Ureter (tissue), 1 donor: ENCODE measurements around the gene PCDHA1. TPM values are rescaled to one million over a fixed set of nuclear protein-coding genes. Genes with fewer than 3 reads are reported as not detected.
A peak's percentile ranks its signal among the peaks of the same experiment; 100 is the strongest.

Experiments used
- DNase-seq: peaks from one replicate; pipeline ENCODE4 v3.0.0-alpha.2; 2020; ENCODE audit warnings: low spot score
- total RNA-seq: library from RNA; stranded (reverse); gene quantifications from one replicate; pipeline ENCODE4 v1.2.4, GENCODE V29; 2023
- donor health status: DM: yes; HTN: yes; CAD: no.

The PCDHA1 gene
- total RNA-seq, 1 donor from 2014 or later: not detected

DNA sequence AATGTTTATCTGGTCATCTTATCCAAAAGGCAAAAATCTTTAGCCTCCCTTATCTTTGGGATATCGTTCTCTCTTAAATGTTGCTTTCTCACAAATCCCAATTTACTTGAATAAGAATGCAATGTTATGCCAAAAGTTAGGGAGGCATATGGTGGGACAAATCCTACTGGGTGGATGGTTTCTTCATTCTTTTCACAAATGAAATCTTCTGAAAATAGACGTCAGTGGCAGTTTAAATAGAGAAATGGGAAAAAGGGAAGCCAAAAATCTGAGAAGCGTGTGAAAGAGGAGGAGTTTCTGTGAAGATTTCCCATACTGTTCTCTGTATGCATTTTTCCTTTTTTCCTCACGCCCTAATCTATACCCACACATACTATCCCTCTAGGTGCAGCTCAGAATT is 137.7 kb downstream of the PCDHA1 start:
- DNase-seq: no peak

DNA sequence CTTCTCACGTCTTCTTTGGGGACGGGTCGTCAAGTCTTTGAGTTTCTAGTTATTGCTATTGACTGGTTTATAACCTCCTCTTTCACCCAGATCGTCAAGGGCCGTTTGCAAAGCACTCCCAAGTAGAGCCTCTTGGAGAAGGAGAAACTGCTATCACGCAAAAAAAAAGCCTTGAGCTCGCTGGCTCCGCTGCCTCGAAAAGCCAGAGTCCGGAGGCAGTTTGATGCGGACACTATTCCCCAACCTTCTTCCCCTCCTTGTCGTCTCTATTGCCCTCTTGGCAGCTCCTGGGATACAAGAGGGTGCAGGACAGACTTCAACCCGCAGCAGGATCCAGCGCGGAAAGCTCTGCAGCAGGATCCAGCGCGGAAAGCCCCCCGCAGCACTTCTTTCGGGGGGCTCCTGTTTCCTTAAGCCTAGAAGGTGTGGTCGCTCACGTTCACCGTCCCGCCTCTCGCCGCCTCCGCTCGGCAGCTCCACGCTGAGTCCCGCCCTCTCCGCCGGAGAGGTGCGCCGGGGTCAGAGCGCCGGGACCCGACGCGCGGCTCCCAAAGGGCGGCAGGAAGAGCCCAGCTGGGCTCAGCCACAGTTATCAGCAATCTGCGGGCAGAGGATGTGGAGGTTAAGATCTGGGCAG is 140.0 kb downstream of the PCDHA1 start, which contains the start of gene PCDHAC1:
Gene PCDHAC1 (plus strand): TSS at position 494 of the 637 bp plus-strand sequence. CDS start 594 bp downstream, outside the sequence.
- no peak for DNase-seq

DNA sequence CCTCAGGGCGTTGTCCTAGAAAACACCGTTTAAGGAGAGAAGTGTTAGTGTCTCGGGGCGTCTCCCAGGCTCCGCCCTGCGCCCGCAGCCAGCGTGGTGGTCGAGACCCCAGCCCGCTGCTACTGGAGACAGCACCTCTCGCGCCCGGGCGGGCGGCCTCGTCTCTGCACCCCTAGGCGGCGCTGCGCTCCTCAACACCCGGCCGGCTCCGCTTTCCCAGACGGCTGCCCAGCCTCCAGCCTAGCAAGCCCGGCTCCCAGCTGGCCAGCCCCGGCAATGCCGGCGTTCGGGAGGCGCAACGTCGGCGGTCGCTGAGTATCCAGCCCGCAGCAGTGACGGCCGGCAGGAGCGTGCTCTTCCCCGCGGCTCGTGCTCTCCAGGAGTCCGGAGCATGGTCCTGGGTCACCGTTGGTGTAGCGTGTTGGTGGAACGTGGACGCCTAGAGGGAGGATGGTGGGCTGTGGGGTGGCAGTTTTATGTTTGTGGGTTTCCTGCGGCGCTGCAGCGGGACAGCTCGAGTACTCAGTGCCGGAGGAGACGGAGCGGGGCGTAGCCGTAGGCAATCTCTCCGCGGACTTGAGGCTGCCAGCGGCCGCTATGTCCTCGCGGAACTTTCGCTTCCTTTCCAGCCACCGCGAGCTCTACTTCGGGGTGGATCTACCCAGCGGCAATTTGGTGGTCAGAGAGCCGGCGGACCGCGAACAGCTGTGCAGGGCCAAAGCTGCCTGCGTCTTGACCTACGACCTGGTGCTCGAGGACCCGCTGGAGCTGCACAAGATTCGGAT is 140.7 kb downstream of the PCDHA1 start:
- DNase-seq: peak; percentile 81

DNA sequence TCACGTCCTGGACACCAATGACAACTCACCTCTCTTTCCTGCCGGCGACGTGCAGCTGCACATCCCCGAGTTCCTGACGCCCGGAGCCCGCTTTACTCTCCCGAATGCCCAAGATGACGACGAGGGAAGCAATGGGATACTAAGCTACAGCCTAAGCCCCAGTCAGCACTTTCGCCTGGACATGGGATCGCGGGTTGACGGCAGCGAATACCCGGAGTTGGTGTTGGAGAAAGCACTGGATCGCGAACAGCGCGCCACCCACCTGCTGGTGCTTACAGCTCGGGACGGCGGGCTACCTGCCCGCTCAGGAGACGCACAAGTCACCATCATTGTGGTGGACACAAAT is 141.3 kb downstream of the PCDHA1 start:
- DNase-seq: no peak

DNA sequence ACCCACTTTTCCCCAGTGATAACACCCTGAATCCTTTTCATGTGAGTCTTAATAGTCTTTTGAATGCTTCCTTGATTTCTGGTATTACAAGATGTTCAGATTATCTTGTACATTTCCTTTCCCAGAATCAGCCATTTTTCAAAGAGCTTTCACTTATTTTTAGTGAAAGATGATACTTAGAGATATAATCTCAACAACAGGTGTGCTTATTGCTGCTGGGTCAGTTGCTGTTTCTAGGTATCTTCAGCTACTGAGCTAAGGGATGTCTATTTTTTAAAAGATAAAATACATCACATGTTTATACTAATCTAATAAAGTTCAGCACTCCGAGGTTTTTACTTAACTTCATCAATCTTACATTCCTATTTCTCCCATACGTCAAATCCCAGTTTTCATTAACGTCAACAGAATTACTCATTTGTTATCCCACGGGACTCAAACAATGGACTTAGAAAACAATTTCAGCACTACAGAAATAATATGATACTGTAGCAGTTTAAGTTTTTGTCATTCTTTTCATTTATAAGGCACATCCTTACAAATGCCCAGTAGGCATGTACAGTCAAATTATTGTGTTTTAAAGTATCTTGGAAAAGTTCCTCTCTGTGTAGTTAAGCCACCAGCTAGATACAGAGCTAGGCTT is 149.1 kb downstream of the PCDHA1 start:
- no peak for DNase-seq

DNA sequence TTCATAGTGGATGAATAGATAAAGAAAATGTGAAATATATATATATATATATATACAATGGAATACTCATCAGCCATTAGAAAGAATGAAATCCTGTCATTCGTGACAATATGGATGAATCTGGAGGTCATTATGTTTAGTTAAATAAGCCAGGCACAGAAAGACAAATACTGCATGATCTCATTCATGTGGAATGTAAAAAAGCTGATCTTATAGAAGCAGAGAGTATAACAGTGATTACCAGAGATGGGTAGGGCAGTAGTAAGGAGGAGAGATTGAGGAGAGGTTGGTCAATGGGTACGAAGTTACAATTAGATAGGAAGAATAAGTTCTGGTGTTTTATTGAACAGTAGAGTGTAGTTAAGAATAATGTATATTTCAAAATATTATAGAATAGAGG is 160.6 kb downstream of the PCDHA1 start:
- no peak for DNase-seq

DNA sequence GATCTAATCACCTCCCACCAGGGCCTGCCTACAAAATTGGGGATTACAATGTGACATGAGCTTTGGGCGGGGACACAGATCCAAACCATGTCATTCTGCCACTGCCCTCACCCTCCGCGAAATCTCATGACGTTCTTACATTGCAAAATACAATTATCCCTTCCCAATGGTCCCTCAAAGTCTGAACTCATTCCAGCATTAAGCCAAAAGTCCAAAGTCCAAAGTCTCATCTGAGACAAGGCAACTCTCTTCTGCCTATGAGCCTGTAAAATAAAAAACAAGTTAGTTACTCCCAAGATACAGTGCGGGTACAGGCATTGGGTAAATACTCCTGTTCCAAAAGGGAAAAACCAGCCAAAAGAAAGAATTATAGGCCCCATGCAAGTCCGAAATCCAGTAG is 165.7 kb downstream of the PCDHA1 start:
- no peak for DNase-seq

DNA sequence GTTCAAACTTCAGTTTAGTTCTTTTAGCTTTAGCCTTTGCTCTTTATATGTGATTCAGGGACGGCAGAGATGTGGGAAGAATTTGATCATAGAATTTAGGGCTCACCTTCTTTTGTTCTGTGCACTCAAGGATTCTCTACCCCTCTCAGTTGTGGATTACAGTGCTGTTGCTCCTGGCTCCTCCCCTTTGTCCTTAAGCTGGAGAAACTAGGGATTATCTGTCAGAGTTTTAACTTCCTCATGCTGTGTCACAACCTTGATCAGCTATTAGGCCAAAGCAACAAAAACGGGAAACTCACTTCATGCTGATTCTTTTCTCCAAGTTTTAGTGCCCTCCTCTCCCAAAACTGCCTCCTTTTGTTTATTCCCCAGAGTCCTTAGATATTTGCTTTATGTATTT is 167.3 kb downstream of the PCDHA1 start:
- DNase-seq: no peak

DNA sequence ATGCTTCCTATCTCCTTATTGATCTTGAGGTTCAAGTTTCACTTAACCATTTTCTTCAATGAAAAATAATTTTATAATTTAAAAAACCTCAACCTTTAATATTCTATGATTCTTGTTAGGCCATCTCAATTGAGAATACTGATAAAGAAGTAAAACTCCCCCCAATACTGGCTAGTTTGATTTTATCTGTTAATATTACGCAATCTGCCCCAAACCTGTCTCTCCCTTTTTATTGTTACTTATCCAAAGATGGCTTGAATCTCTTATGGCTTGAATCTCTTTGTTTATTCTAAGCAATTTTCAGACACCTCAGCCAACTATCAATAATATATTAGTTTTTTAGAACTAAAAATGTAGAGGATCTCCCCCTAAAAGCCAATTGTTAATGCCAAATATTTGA is 176.2 kb downstream of the PCDHA1 start:
- no peak for DNase-seq

DNA sequence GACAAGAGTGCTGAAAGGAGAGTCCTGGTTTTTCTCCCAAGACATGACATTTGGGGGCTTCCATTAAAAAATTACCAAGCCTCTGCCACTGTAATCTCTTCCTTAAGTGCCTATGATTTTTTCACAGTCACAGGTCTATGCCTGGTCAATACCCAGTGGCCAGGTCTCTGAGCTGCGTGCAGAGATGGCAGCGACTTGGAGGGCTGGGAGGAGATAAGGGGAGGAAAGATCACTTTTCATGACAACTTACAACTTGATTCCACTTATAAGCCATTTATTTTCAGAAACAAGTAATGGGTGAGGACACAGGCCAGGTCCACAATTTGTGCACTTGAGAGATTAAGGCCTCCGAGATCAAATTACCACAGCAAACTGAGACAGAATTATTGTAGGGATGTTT is 178.4 kb downstream of the PCDHA1 start:
- no peak for DNase-seq

DNA sequence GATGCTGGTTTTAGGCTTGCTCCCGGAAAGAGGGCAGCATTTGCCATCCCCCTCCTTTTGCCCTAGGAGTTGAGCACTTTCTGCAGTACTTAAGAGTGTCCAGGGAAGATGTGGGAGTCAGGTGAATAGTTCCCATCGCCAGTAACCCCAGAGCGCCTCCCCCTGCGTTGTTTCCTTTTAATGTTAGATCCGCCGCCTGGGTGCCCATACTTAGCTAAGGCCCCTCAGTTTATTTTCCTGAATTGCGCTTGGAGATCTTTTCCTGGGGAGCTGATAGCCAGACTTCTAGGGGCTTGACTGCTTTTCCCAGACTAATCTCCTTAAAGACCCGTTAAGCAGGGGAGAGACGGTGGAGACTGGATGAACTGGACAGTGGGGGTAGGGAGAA is 180.0 kb downstream of the PCDHA1 start:
- DNase-seq: no peak

DNA sequence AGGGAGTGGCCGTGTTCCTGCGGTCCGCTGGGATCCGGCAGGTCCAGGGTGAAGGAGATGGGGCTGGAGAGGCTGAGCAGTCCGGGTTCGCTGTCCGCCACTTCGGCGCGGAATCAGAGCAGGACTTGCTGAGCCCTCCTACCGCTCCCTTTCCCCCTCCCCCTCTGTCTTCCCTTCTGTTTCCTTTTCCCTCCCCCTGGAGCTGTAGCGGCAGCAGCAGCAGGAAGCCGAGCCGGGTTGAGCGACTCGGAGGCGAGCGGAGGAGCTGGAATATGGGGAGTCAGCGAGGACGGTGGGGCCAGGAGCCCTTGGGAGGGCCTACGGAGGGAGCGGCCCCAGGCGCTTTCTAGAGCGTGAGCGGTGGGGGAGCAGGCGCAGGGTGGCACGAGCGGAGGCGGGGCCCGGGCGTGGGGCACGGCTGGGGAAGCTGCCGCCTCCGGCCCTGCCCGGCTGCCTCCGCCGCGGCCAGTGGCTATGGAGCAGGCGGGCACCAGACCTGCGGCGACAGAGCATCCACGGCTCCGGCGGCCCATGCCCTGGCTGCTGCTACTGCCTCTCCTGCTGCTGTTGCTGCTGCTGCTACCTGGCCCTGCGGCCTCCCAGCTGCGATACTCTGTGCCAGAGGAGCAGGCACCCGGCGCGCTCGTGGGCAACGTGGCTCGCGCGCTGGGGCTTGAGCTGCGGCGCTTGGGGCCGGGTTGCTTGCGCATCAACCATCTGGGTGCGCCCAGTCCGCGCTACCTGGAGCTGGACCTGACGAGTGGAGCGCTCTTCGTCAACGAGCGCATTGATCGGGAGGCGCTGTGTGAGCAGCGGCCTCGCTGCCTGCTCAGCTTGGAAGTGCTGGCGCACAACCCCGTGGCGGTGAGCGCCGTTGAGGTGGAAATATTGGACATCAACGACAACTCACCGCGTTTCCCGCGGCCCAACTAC is 180.6 kb downstream of the PCDHA1 start, which contains the start of gene PCDHAC2:
Gene PCDHAC2 (plus strand): TSS at position 184 of the 933 bp plus-strand sequence. CDS start 291 bp downstream, at position 475.
- DNase-seq: peak; percentile 44

DNA sequence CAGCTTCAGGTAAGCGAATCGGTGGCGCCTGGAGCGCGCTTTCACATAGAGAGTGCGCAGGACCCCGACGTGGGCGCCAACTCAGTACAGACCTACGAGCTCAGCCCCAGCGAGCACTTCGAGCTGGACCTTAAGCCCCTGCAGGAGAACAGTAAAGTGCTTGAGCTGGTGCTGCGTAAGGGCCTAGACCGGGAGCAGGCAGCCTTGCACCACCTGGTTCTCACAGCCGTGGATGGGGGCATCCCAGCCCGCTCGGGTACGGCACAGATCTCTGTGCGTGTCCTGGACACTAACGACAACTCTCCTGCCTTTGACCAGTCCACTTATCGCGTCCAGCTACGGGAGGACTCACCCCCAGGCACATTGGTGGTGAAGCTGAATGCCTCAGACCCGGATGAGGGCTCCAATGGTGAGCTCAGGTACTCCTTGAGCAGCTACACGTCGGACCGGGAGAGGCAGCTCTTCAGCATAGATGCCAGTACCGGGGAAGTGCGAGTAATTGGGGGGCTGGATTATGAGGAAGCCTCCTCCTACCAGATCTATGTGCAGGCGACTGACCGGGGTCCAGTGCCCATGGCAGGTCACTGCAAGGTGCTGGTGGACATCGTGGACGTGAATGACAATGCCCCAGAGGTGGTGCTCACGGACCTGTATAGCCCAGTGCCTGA is 181.4 kb downstream of the PCDHA1 start:
- DNase-seq: no peak

DNA sequence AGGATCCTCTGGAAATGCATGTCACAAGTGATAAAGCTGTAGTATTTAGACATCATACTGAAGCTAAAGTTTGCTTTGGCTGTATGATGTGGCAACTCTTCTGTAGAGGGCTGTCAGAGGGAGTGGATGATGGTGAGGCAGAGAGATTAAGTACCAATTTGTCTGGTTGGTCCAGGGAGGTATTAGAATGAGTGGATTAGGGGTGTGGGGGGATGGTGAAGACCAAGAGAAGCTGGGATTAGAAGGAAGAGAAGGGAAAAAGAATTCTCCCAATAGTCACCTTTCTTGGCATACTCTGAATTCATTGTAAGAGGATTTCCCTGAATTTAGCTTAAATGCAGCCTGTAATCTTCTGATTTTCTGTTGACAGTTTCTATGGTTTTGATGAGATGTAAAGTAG is 183.9 kb downstream of the PCDHA1 start:
- DNase-seq: no peak

DNA sequence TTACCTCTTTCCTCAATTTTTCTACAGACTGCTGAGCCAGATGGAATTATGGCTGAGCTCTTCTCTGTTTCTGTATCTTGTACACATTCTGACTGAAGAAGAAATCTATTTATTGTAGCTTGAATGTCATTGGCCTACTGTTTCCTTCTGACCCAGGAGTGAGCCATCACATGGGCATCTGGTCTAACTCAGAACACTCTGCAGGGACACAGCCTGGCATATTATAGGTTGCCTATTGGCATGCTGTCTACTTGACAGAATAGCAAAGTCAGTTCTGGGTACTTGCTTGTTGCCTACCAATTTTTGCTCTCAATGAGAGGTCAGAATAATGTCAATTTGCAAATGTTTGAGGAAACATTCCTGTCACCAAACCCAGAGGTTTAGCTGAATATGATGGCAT is 187.6 kb downstream of the PCDHA1 start:
- DNase-seq: no peak

DNA sequence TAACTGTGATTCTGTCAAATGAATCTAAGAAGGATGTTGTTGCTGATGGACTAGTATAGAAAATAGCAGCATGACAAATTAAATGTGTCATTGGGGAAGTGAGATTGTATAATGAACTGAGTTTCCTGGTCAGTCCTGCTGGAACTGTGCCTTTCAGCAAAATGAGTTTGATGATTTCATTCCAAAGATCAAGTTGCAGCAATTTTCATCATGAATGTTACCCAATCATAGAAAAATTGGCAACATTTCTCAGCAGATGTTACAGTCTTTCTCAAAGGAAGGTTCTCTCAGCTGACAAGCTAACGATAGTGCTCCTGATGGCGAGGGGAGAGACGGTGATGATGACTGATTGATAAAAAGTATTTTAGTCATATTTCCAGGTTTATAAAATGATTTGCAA is 191.1 kb downstream of the PCDHA1 start:
- no peak for DNase-seq

DNA sequence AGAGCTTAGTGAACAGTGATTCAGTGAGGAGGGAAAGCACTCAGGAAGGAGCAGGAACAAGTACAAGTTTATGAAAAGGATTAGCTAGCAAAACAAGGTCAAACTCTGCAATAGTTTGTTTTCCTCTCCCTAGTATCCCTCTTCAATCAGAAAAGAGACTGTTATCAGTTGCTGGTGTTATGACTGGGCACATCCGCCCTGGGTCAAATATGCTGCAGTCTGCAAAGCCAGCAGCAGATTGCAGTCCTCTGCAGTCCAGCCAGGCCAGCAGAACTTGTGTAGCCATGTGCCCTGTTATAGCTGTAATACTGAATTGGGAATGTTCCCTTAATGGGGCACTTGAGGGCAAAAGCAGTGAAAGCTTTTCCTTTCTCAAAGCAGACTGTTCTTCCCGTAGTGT is 192.3 kb downstream of the PCDHA1 start:
- no peak for DNase-seq

DNA sequence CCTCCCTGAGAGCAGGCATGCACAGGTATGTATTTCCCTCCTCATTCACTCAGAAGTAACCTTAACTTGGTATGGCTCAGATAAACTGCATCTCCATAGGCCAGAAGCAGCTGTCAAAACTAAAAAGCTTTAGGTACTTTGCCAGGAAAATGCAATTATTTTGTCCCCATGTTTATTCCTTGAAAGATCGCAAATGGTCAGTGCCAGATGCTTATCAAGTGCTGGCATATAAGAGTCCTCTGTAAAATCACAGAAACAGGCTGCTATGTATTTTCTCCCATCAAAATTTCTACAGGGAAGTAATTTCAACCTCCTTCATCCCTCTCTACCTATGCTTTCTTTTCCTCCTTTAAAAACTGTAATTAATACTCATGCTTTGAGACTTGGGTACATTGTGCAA is 193.0 kb downstream of the PCDHA1 start:
- DNase-seq: no peak

DNA sequence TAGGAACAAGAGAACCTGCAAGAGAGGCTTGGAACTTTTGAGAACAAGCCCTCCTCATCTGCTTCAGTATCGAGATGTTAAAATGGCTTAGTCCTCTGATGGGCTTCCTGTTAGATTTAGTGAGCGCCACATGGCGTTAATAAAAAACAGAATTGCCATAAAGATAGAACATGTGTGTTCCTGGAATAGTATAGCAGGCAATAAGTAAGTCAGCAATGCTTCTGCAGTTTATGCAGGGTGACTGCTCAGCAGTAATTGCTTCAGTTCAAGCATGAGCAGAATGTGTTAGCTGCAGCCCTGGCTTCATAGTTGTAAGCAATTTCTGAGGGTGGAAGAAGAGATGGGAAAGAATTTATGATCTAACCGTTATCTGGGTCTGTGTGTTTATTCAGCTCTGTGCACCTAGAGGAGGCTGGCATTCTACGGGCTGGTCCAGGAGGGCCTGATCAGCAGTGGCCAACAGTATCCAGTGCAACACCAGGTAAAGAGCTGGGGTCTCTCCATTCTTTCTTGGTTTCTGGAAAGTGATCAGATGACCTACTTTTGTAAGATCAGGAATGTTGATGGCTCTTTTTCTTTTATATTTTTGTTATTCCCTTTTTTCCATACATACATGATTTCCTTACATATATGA is 196.3 kb downstream of the PCDHA1 start:
- DNase-seq: no peak

DNA sequence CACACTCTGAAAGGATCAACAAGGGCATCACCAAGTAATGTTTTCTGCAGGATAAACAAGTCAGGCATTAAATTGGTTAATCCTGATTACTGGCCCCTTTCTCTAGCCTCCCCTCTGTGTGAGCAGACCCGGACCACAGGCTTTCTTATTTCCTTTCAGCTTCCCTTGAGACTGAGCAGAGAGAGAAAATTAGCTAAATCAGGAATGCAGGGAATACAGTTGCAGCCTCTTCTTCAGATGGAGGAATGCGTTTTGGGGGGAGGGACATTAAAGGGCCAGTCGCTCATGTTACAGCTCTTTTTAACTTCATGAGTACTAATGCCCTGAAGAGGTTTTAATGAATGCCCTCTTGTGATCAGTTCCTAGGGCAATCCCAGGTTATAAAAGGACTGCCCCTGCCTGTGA is 200.2 kb downstream of the PCDHA1 start:
- DNase-seq: no peak

DNA sequence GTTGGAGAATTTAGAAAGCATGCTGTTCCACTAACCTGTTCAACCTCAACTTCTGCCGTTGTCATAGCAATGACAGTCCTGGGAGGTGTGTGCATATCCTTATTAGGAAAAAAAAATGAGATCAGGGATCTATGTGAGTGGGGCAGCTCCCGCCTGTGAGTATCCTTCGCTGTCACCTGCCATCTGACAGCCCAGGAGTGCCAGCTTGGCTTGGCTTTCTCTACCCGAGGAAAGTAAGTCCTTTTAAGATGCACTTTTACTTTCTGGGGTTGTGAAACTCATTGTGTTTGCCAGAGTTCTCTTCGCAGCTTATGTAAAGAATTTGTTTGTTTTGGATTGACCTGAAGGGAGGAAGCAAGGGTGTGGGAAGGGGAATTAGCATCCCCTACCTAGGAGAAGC is 202.2 kb downstream of the PCDHA1 start:
- no peak for DNase-seq
